GM12801 (cell line): ENCODE data around the gene BTAF1.

Experiments
- TF ChIP-seq, protein P1 (sequence below): IDR thresholded peaks from one replicate; pipeline ENCODE4 v1.5.1; 2011; ENCODE audit warnings: control low read depth; ENCODE audit not compliant: insufficient read length; ENCODE audit errors: extremely low read depth

The BTAF1 gene

DNA sequence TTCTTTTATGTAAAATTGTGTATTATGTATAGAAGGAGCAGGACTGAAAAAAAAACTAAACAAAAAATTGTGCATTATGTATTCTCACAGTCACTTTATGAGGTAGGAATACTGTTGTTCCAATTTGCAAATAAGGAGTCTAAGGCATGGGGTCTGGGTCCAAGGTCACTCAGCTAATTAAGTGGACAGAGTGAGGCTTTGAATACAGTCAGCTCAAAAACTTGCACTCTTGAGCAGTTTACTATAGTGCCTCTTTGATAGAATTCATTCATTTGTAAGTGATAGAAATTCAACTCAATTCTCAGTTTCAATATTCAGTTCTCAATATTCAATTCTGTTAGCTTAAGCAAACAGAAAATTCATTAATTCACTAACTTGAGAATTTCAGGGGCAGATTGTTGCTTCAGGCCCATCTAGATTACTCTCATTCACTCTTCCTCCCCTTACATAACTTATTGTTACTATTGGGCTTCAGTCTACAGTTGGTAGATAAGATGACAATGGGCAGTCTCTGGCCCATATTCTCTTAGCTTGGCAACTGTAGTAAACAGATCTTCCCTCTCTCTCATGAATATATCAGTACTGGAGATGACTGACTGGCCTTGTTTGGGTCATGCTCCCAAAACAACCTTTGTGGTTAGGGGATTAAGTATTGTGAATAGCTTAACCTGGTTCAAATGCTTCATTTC, 86.6 kb downstream of the BTAF1 start:
- TF ChIP-seq, protein P1, sequence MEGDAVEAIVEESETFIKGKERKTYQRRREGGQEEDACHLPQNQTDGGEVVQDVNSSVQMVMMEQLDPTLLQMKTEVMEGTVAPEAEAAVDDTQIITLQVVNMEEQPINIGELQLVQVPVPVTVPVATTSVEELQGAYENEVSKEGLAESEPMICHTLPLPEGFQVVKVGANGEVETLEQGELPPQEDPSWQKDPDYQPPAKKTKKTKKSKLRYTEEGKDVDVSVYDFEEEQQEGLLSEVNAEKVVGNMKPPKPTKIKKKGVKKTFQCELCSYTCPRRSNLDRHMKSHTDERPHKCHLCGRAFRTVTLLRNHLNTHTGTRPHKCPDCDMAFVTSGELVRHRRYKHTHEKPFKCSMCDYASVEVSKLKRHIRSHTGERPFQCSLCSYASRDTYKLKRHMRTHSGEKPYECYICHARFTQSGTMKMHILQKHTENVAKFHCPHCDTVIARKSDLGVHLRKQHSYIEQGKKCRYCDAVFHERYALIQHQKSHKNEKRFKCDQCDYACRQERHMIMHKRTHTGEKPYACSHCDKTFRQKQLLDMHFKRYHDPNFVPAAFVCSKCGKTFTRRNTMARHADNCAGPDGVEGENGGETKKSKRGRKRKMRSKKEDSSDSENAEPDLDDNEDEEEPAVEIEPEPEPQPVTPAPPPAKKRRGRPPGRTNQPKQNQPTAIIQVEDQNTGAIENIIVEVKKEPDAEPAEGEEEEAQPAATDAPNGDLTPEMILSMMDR, result no peak

DNA sequence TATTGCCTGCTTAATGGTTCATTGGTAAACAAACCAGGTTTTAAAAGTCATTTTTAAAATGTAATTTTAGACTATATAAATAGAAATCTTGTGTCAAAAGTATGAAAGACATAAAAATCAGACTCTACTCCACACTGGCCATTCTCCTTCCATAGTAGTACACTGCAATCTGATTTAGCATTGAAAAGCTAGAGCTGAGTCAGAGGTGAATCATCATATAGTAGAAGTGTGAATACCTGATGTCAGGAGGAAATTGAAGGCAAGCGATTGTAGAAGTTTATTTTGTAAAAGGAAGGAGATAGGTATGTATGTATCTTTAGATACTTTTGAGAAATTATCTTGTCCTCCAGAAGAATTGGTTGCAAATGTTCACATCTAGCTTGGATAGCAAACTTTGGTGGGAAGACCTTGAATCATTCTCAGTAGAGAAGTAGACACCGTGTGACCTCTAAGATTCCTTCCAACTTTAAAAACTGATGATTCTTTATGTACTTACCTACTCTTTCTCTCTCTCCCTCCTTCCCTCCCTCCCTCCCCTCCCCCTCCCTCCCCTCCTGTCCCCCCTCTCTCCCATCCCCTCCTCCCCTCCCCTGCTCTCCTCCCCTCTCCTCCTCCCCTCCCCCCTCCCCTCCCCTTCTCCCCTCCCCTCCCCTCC, 88.1 kb downstream of the BTAF1 start:
- TF ChIP-seq, protein P1, result no peak

DNA sequence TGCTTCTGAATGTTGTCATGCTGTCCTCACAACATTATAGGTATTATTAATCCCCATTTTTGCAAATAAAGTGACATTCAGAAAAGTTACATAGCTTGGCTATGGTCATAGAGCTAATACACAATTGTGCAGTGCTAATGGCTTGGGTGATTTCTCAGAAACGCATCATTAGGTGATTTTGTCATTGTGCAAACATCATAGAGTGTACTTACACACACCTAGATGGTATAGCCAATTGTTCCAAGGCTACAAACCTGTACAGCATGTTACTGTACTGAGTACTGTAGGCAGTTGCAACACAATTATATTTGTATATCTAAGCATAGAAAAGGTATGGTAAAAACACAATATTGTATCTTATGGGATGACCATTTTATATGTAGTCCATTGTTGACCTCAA, 91.0 kb downstream of the BTAF1 start:
- TF ChIP-seq, protein P1, result no peak

DNA sequence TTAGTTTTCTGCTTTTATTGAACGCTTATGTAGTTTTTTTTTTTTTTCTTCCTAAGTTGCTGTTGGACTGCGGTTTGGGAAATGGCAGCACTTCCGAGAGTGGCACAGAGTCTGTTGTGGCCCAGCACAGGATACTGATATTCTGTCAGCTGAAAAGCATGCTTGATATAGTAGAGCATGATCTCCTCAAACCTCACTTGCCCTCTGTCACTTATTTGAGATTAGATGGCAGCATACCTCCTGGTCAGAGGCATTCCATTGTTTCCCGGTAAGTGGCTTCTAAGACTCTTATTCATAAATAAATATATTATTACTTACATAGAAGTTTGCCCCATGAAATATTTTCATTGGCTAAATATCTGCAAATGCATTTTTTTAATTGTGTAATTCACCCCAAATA, 101.1 kb downstream of the BTAF1 start:
- TF ChIP-seq, protein P1, result no peak

DNA sequence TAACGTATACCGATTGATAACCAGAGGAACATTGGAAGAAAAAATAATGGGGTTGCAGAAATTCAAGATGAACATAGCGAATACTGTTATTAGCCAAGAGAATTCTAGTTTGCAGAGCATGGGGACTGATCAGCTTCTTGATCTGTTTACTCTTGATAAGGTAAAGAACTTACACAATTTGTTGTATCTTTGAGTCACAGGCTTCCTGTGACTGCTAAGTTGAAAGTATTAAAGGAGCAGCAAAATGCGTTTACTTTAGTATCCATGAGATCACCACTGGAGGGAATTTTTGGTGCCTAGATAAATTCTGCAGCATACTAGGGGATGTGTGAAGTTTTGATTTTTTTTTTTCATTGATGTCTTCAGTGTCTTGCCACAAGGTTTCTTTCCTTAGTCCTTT, 103.6 kb downstream of the BTAF1 start:
- TF ChIP-seq, protein P1, result no peak

DNA sequence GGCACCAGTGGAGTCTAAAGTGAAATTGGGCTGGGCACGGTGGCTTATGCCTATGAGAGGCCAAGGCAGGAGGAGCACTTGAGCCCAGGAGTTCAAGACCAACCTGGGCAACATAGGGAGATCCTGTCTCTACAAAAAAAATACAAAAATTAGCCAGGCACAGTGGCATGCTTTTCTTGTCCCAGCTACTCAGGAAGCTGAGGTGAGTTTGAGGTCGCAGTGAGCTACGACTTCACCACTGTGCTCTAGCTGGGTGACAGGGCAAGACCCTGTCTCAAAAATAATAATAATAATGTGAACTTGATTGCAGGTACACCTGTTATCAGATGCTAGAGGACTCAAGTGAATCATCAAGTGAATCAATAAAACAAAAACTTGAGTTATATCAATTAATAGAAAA, 108.0 kb downstream of the BTAF1 start:
- TF ChIP-seq, protein P1, result no peak

DNA sequence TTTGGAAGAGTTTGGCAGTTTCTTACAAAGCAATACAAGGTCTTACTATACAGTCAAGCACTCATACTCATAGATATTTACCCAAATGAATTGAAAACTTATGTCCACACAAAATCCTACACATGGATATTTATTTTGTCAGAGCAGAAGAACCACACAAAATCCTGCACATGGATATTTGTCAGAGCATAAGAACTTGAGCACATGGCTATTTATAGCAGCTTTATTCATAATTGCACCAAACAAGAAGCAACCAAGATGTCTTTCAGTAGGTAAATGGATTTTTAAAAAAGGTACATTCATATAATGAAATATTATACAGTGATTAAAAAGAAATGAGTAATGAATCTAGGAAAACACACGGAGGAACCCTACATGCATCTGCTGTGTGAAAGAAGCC, 115.4 kb downstream of the BTAF1 start:
- TF ChIP-seq, protein P1, result no peak
